ENCODE measurements around the gene RUFY3. TPM values are rescaled to one million over a fixed set of nuclear protein-coding genes. Genes with fewer than 3 reads are reported as not detected.

The RUFY3 gene
- polyA plus RNA-seq, 3 donors, result 11.1 to 37.3 (median 12.5) TPM

GRCh38 chr4:70831293-70831692, 109.5 kb downstream of the RUFY3 start:
- Histone ChIP-seq H4K20me1 (ENCODE audit: insufficient read depth, low read length) (peaks cover 55% of the 10 kb centered on the region), H3K4me1 (ENCODE audit: control insufficient read depth in 1 of 2, insufficient read depth in 2 of 2, low read length in 2 of 2) (peaks cover 0 to 2% of the 10 kb centered on the region in 2 donors), H3K79me2 (ENCODE audit: insufficient read depth, low read length) (peaks cover 34% of the 10 kb centered on the region), H3K4me3 (replicated peaks in 1 of 3; ENCODE audit: low read depth in 2 of 3, low read length in 3 of 3) (no peak overlapping the region), H3K9me3 (replicated peaks in 1 of 2; ENCODE audit: control insufficient read depth in 1 of 2, insufficient read depth in 1 of 2, low read length in 2 of 2) (no peaks in the 10 kb centered on the region), H3K9ac (ENCODE audit: insufficient read depth, low read length, poor library complexity, severe bottlenecking) (no peak overlapping the region), H3K4me2 (replicated peaks; ENCODE audit: extremely low read depth, low read length, poor library complexity, severe bottlenecking) (no peak overlapping the region), H3K27me3 (ENCODE audit: control insufficient read depth in 2 of 2, insufficient read depth in 2 of 2, low read length in 2 of 2) (no peaks in the 10 kb centered on the region), H3K27ac (ENCODE audit: low read depth in 1 of 2, low read length in 2 of 2) (no peak overlapping the region), H2AFZ (ENCODE audit: insufficient read depth, low read depth, low read length, poor library complexity, severe bottlenecking) (no peak overlapping the region), H3K36me3 (replicated peaks in 1 of 2; ENCODE audit: control insufficient read depth in 1 of 2, insufficient read depth in 2 of 2, low read length in 2 of 2) (peaks cover 75 to 91% of the 10 kb centered on the region in 2 donors)
- no peaks in the 10 kb centered on the region for H3K9me3 Mint-ChIP-seq
- 100% methylated on average over 2 of the region's 4 CpGs for WGBS (ENCODE audit: insufficient coverage)
- peaks cover 0 to 2% (median 0%) of the 10 kb centered on the region in 3 donors for H3K27me3 Mint-ChIP-seq (ENCODE audit: low read depth in 3 of 3)
- H3K4me1 Mint-ChIP-seq, result peaks cover 2% of the 10 kb centered on the region
- DNase-seq, result no peak
- peak overlapping the region in 1 of 7 donors; percentile 33 for H3K27ac Mint-ChIP-seq
- peaks cover 64 to 91% of the 10 kb centered on the region in 2 donors for H3K36me3 Mint-ChIP-seq
- intact Hi-C loops (cut with micrococcal nuclease), result no loop called here
- no peak overlapping the region for H3K4me3 Mint-ChIP-seq
- TF ChIP-seq CTCF (IDR thresholded peaks at IDR 0.05), result no peak

DNA sequence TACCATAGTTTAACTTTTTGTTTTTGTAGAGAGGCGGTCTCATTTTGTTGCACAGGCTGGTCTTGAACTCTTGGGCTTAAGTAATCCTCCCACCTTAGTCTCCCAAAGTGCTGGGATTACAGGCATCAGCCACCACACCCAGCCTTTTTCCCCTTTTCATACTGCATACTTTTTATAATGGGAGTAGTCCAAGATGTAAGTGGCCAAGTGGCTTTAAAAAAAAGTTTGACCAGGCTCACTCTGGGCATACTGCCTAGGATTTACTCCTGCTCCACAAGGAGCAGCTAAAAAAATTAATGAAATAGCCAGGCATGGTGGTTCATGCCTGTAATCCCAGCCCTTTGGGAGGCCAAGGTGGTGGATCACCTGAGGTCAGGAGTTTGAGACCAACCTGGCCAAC, 111.9 kb downstream of the RUFY3 start:
- no peak overlapping the region for H3K4me2 ChIP-seq (replicated peaks; ENCODE audit: extremely low read depth, low read length, poor library complexity, severe bottlenecking)
- Mint-ChIP-seq H3K9me3 (peaks cover 0 to 2% (median 0%) of the 10 kb centered on the region in 7 donors), H3K36me3 (peaks cover 51 to 68% of the 10 kb centered on the region in 2 donors), H3K4me3 (no peak overlapping the region), H3K27ac (no peak overlapping the region), H3K27me3 (ENCODE audit: low read depth in 3 of 3) (peaks cover 0 to 2% (median 0%) of the 10 kb centered on the region in 3 donors), H3K4me1 (peaks cover 21% of the 10 kb centered on the region)
- H4K20me1 ChIP-seq (ENCODE audit: insufficient read depth, low read length), result peaks cover 78% of the 10 kb centered on the region
- peaks cover 20 to 24% of the 10 kb centered on the region in 2 donors for H3K4me1 ChIP-seq (ENCODE audit: control insufficient read depth in 1 of 2, insufficient read depth in 2 of 2, low read length in 2 of 2)
- intact Hi-C loops (cut with micrococcal nuclease), result no loop called here
- no CpG with 5 or more reads among the region's 1 CpG for WGBS (ENCODE audit: insufficient coverage)
- DNase-seq, result no peak
- peaks cover 55 to 68% of the 10 kb centered on the region in 2 donors for H3K36me3 ChIP-seq (replicated peaks in 1 of 2; ENCODE audit: control insufficient read depth in 1 of 2, insufficient read depth in 2 of 2, low read length in 2 of 2)
- H3K4me3 ChIP-seq (replicated peaks in 1 of 3; ENCODE audit: low read depth in 2 of 3, low read length in 3 of 3), result no peak overlapping the region
- H3K9me3 ChIP-seq (replicated peaks in 1 of 2; ENCODE audit: control insufficient read depth in 1 of 2, insufficient read depth in 1 of 2, low read length in 2 of 2), result no peaks in the 10 kb centered on the region
- no peak for TF ChIP-seq CTCF (IDR thresholded peaks at IDR 0.05)
- no peak overlapping the region for H2AFZ ChIP-seq (ENCODE audit: insufficient read depth, low read depth, low read length, poor library complexity, severe bottlenecking)
- no peak overlapping the region for H3K27ac ChIP-seq (ENCODE audit: low read depth in 1 of 2, low read length in 2 of 2)
- H3K27me3 ChIP-seq (ENCODE audit: control insufficient read depth in 2 of 2, insufficient read depth in 2 of 2, low read length in 2 of 2), result no peaks in the 10 kb centered on the region
- peaks cover 58% of the 10 kb centered on the region for H3K79me2 ChIP-seq (ENCODE audit: insufficient read depth, low read length)
- H3K9ac ChIP-seq (ENCODE audit: insufficient read depth, low read length, poor library complexity, severe bottlenecking), result no peak overlapping the region

All from CD14-positive monocyte (primary cell).